ENCODE data around the gene MARCHF10. TPM values are rescaled to one million over a fixed set of nuclear protein-coding genes. Genes with fewer than 3 reads are reported as not detected.

The MARCHF10 gene
- total and polyA plus RNA-seq, 2 of the 13 experiments (the other 11 are each of a cell fraction or from before 2014, with no cell fraction given) = not detected

GRCh38 chr17:62661337-62661736 is 146.8 kb downstream of the MARCHF10 start:
- WGBS (ENCODE audit: low lambda C conversion rate) = 5% methylated on average over 1 of the region's 1 CpG
- Histone ChIP-seq H2AFZ (ENCODE audit: low read length) (no peak overlapping the region), H3K27me3 (ENCODE audit: control insufficient read depth in 1 of 2, insufficient read depth in 2 of 2, low read length in 2 of 2) (peaks cover 10 to 43% of the 10 kb centered on the region in 2 experiments; a peak in 4 of 5 replicates), H3K9ac (ENCODE audit: insufficient read depth, low read depth, low read length) (no peak overlapping the region), H3K4me1 (ENCODE audit: insufficient read depth, low read length) (no peaks in the 10 kb centered on the region), H3K9me3 (ENCODE audit: low read length) (no peaks in the 10 kb centered on the region), H3K36me3 (replicated peaks in 1 of 2; ENCODE audit: control insufficient read depth in 1 of 2, insufficient read depth in 2 of 2, low read length in 2 of 2) (no peaks in the 10 kb centered on the region), H3K4me2 (ENCODE audit: low read depth, low read length) (no peak overlapping the region), H3K4me3 (replicated peaks in 1 of 3; ENCODE audit: insufficient read depth in 1 of 3, low read depth in 2 of 3, low read length in 3 of 3) (no peak overlapping the region), H4K20me1 (ENCODE audit: insufficient read depth, low read length) (no peaks in the 10 kb centered on the region), H3K27ac (ENCODE audit: extremely low read length, insufficient read depth, low read length) (no peak overlapping the region), H3K79me2 (ENCODE audit: insufficient read depth, low read length) (no peaks in the 10 kb centered on the region)
- no peak for ATAC-seq
- in situ Hi-C loops (cut with HindIII; ENCODE audit: extremely low pct_ligation_motif_present, low pct_unique_long_range_greater_than_20kb) (no loop called here), intact Hi-C loops (cut with micrococcal nuclease; ENCODE audit: unreplicated experiment) (no loop called here)
- CTCF ChIA-PET (ENCODE audit: low intra/inter-chr PET ratio, low total read pairs) = no interaction called here
- POLR2A ChIA-PET = no interaction called here
- no peak for FAIRE-seq
- no peak for DNase-seq (ENCODE audit: low spot score)
- no peak for TF ChIP-seq CEBPZ (IDR thresholded peaks at IDR 0.05; ENCODE audit: low read length)
- no peak for TF ChIP-seq ZNF441 (CRISPR knock-in tag; IDR thresholded peaks at IDR 0.05; ENCODE audit: borderline replicate concordance)
- no peak for TF ChIP-seq MBNL3 (CRISPR knock-in tag; conservative IDR thresholded peaks at IDR 0.05)
- no peak for TF ChIP-seq HDAC6 (IDR thresholded peaks at IDR 0.05; ENCODE audit: low read depth, low read length)
- TF ChIP-seq ZNF382 (CRISPR knock-in tag; IDR thresholded peaks at IDR 0.05; ENCODE audit: borderline replicate concordance) = no peak
- no peak for TF ChIP-seq ATF7-NPFF (CRISPR knock-in tag; IDR thresholded peaks at IDR 0.05; ENCODE audit: low read depth)
- TF ChIP-seq HNRNPUL1 (IDR thresholded peaks at IDR 0.05; ENCODE audit: low read depth, low read length) = no peak
- no peak for TF ChIP-seq ZBTB8A (CRISPR knock-in tag; IDR thresholded peaks at IDR 0.05; ENCODE audit: borderline replicate concordance, low read depth)
- no peak for TF ChIP-seq ZNF512B (CRISPR knock-in tag; IDR thresholded peaks at IDR 0.05; ENCODE audit: borderline replicate concordance)
- TF ChIP-seq MAF1 (CRISPR knock-in tag; IDR thresholded peaks at IDR 0.05; ENCODE audit: borderline replicate concordance) = no peak
- no peak for TF ChIP-seq GATAD1 (CRISPR knock-in tag; IDR thresholded peaks at IDR 0.05)
- TF ChIP-seq ZBTB39 (CRISPR knock-in tag; IDR thresholded peaks at IDR 0.05) = no peak
- no peak for TF ChIP-seq ZNF383 (CRISPR knock-in tag; IDR thresholded peaks at IDR 0.05; ENCODE audit: borderline replicate concordance)
- no peak for TF ChIP-seq CREB1 (IDR thresholded peaks at IDR 0.05)
- no peak for TF ChIP-seq CREB1 (CRISPR knock-in tag; IDR thresholded peaks at IDR 0.05)
- no peak for TF ChIP-seq PBX2 (CRISPR knock-in tag; IDR thresholded peaks at IDR 0.05)
- no TSS peak for BruUV-seq (replicated peaks)
